ENCODE measurements around the gene PRDM1.
"Not testable (repeated sequence)": the region's sequence is repeated elsewhere in the genome, so short reads cannot be mapped to it uniquely, and the experiment has no call there.

Gene PRDM1

GRCh38 chr6:106142876-106143431 lies 56.8 kb downstream of the PRDM1 start:
- DNase-seq = no peak

GRCh38 chr6:106143665-106144064 lies 57.5 kb downstream of the PRDM1 start:
- DNase-seq = no peak

- no peak for DNase-seq
Measured at GRCh38 chr6:106145144-106145543, 59.0 kb downstream of the PRDM1 start.

- no peak for DNase-seq
Measured at GRCh38 chr6:106145741-106146227, 59.6 kb downstream of the PRDM1 start.

- no peak for DNase-seq
Measured at GRCh38 chr6:106146852-106147351, 60.8 kb downstream of the PRDM1 start.

- no peak for DNase-seq
Measured at GRCh38 chr6:106147476-106147875, 61.3 kb downstream of the PRDM1 start.

- no peak for DNase-seq
Measured at GRCh38 chr6:106149472-106150069, 63.4 kb downstream of the PRDM1 start.

GRCh38 chr6:106152476-106152875 lies 66.3 kb downstream of the PRDM1 start:
- not testable (repeated sequence) for DNase-seq

- no peak for DNase-seq
Measured at GRCh38 chr6:106152952-106153351, 66.8 kb downstream of the PRDM1 start.

- no peak for DNase-seq
Measured at GRCh38 chr6:106154326-106154725, 68.2 kb downstream of the PRDM1 start.

GRCh38 chr6:106155219-106155830 lies 69.2 kb downstream of the PRDM1 start:
- DNase-seq = no peak

- no peak for DNase-seq
Measured at GRCh38 chr6:106156413-106156812, 70.3 kb downstream of the PRDM1 start.

GRCh38 chr6:106156863-106157262 lies 70.7 kb downstream of the PRDM1 start:
- DNase-seq = no peak

GRCh38 chr6:106158816-106159215 lies 72.7 kb downstream of the PRDM1 start:
- no peak for DNase-seq

Measured in NCI-H1694 (cell line).